HG02981 (cell line): ENCODE measurements around the gene DOK6.
A peak's percentile ranks its signal among the peaks of the same experiment; 100 is the strongest.
"Not testable (repeated sequence)": the region's sequence is repeated elsewhere in the genome, so short reads cannot be mapped to it uniquely, and the experiment has no call there.

Source experiments
- ATAC-seq: cut with Tn5 transposase; IDR thresholded peaks from one replicate; pipeline ENCODE4 v1.9.1; 2021; ENCODE audit warnings: mild to moderate bottlenecking, moderate library complexity; ENCODE audit not compliant: unreplicated experiment

DOK6 gene

DNA sequence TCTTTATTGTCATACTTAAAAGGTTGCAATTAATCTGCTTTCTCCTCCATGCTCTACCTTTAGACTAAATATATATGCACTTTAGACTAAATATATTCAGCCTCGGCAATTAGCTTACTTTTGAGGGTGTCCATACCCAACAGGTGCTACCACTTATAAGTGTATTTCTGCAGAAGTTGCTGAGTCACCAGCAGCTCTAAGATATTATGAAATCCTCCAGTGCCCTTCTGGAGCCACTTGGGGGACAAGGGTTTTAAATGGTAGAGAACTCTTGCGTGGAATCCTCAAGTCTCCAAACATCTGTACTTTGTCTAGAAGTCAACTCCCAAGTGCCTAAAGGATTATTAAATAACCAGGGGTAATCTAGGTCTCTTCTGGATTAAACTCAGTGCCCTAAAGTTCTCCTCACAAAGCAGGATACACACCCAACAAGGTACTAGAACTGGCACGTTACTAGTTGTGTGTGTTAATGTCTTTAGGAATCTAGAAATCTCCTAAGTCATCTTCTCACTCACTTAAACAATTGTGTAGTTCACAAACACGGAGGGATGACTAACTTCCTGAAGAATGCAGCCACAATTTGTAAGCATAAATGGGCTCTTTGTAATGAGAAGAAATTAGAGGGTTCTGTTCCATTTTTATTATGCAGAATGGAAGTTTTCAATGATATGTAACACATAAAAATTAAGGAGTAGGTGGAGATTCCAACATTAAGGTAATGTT lies 387.3 kb downstream of the DOK6 start:
- no peak for ATAC-seq

DNA sequence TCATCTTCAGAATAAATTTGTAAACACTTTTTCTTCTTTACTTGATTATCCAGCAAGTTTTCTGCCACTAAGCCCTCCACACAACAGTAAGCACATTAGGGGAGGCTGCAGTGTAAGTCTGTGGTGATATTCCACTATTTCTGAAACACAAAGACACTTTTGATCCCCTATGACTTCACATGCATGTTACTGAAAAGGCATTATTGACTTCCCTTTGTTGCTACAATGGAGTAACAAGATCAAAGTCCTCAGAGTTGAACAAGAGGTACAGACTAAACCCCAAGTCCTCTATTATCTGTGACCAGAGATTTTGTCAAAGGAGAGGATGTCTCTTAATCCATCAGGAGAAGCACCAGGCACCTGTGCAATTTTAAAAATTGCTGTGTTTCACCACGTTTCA lies 389.1 kb downstream of the DOK6 start:
- ATAC-seq, result no peak

DNA sequence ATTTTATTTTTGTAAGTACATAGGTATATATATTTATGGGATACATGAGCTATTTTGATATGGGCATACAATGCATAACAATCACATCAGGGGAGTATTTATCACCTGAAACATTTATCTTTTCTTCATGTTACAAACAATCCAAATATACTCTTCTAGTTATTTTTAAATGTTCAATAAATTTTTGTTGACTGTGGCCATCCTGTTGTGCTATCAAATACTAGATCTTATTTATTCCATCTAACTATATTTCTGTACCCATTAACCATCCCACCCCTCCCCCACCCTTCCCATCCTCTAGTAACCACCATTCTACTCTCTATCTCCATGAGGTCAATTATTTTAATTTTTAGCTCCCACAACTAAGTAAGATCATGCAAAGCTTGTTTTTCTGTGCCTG lies 390.0 kb downstream of the DOK6 start:
- ATAC-seq, result no peak

DNA sequence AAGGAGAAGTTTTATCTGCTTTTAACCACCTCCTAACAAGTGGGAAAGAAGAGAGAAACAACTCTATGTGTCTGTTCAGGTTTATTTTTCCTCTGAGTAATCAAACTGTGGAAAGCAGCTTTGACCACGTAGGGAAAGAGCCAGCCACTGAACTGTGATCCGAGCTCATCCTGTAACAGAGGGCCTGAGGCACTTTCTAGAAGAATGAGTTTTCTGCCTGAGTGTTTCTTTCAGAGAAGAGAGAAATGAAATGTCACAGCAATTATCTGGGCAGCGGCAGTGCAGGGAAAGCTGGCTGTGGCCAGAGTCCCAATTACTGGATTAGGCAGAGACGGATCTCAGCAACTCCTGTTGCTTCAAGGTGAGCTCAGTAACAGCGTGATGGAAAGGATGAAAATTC lies 395.1 kb downstream of the DOK6 start:
- no peak for ATAC-seq

DNA sequence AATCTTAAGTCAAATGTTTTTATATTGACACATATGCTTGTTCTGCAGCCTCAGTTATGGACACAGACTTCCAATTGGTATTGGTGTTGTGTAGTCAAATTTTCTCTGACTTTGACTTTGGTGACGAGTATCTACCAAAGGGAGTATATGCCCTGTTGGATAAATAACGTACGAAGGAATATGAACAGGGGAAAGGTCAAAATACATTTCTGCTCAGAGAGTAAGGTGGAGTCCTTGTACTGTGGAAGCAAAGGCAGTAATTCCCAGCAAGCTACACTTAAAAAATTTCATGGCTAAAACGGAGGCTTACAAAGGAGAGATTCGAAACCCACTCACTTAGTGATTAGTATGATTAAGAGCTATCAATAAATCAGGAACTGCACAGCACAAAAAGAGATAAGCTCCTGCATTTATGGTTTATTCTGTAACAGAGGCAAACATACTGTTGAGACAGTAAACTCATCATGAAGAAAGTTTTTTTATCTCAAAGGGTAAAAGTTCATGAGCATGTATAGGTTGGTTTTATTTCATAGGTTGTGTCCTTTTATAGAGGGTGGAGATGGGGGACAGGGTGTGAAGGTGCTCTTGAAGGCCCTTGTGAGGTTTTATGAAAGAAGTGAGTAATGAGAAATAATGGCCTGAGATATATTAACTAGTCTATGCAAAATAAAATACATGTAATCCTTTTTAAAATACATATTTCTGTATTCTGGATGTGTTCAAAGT lies 404.3 kb downstream of the DOK6 start:
- no peak for ATAC-seq

DNA sequence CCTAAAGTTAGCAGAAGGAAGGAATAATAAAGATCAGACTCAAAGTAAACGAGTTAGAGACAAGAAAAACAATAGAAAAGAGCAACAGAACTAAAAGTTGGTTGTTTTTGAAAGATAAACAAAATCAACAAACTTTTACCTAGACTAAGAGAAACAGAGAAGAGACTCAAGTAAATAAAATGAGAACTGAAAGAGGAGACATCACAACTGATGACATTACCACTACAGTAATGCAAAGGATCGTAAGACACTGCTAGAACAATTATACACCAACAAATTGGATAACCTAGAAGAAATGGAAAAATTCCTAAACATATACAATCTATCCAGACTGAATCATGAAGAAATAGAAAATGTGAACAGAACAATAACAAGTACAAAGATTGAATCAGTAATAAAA lies 407.7 kb downstream of the DOK6 start:
- no peak for ATAC-seq

DNA sequence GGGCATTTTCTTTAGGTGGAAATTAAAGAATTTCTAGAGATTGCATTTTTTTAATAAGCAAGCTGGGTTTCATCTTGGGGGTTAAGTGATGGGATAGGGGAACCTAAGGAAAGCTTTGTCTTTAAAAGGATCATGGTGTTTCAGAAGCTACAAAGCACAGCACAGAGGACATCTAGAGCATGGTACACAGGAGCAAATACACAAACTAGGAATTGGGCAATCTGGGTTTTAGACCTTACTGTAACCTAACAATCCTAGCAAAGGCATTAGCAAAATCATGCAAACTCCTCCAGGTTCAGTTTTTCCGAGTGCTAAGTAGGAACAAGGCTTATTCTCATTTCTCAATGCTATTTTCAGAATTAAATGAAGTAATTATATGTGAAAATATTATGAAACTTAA lies 412.9 kb downstream of the DOK6 start:
- no peak for ATAC-seq

DNA sequence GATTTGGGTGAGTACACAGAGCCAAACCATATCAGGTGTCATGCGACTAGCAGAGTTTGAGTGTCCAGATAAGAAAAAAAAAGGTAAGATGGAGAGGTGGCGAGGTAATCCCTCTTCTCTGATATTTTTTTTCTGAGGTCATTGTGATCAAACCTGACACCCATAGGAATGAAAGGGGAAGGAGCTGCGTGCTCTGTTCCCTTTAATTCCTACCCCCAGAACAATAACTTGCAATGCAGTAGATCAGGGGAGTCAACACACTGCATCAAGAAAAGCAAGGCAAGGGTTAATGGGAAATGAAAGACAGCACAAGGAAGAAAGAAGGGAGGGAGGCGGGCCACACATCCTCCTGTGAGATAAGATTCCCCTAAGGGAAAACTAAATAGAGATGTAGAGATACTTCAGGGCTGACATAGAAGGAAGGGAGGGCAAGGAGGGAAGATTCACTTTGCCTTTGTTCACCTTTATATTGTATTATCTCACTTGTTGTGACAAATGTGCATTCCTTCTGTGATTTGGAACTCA lies 414.2 kb downstream of the DOK6 start:
- no peak for ATAC-seq

DNA sequence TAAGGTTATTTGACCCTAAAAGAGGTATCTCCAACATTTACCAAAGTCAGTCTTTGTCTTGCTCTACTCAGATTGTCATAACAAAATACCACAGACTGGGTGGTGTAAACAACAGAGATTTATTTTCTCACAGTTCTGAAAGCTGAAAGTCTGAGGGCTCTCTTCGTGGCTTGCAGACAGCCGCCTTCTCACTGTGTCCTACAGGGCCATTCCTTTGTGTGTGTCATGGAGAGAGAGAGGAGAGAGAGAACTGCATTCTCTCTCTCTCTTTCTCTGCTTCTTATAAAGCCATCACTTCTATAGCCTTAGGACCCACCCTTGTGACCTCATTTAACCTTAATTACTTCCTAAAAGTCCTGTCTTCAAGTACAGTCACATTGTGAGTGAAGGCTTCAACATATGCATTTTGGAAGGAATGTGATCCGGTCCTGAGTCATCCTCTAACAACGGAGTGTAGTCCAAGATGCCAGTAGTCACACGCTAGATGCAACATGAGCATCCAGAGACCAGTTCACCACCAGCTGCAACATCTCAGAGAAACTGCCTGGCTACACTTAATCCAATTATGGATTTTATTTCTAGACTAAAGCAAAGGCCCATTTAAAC lies 416.8 kb downstream of the DOK6 start:
- no peak for ATAC-seq

DNA sequence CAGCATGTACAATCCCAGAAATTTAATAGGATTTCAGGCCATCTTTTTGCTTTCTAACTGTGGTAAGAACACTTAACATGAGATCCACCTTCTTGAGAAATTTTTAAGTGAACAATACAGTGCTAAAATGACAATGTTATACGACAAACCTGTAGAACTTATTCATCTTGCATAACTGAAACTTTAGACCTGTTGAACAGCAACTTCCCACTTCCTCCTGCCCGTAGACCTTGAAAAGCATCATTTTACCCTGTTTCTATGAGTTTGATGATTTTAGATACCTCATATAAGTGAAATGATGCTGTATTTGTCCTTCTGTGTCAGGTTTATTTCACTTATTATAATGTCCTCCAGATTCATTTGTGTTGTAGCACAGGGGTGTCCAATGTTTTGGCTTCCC lies 418.8 kb downstream of the DOK6 start:
- ATAC-seq, result no peak

DNA sequence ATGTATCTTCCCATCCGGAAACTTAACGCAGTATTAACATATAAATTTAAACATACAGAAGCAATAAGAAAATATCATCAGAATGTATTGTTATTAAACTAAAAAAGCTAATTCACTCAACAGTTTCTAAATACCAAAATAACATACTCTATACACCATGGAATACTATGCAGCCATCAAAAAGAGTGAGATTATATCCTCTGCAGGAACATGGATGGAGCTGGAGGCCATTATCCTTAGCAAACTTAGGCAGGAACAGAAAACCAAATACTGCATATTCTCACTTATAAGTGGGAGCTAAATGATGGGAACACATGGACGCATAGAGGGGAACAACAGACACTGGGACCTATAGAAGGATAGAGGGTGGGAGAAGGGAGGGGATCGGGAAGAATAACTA lies 419.9 kb downstream of the DOK6 start:
- ATAC-seq, result no peak

DNA sequence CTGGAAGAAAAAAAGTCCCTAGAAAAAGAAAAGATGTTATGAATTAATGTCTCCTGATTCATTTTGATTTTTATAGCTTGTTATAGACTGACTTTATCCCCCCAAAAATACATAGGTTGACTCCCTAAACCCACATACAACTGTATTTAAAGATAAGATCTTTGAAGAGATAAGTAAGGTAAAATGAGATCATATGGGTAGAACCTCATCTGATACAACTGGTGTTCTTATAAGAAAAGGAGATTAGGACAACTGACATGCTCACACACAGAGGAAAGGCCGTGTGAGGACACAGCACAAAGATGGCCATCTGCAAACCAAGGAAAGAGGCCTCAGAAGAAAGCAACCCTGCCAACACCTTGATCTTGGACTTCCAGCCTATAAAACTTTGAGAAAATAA lies 429.5 kb downstream of the DOK6 start:
- ATAC-seq, result no peak

DNA sequence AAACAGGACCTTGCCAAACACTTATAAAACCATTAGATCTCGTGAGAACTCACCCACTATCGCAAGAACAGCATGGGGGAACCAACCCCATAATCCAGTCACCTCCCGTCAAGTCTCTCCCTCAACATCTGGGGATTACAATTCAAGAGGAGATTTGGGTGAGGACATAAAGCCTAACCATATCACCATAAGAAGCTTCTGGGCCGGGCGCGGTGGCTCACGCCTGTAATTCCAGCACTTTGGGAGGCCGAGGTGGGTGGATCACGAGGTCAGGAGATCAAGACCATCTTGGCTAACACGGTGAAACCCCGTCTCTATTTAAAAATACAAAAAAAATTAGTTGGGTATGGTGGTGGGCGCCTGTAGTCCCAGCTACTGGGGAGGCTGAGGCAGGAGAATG lies 434.3 kb downstream of the DOK6 start:
- ATAC-seq, result not testable (repeated sequence)

DNA sequence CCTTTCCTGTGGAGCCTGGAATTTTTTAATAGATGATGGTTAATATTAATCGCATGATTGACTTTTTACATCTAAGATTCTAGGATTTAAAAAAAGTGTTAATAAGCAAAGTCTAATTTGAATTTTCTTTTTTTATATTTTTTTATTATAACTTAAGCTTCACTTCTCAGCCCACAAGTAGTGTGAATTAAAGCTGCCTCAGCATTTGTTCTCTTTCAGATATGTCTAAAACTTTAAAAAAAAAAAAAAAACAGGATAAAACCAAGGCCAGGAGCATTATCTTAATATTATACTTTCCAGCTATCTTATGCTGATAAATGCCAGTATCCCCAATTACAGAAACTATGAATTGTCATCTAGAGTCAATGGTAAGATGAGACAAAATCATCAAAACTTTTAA lies 437.3 kb downstream of the DOK6 start:
- no peak for ATAC-seq

DNA sequence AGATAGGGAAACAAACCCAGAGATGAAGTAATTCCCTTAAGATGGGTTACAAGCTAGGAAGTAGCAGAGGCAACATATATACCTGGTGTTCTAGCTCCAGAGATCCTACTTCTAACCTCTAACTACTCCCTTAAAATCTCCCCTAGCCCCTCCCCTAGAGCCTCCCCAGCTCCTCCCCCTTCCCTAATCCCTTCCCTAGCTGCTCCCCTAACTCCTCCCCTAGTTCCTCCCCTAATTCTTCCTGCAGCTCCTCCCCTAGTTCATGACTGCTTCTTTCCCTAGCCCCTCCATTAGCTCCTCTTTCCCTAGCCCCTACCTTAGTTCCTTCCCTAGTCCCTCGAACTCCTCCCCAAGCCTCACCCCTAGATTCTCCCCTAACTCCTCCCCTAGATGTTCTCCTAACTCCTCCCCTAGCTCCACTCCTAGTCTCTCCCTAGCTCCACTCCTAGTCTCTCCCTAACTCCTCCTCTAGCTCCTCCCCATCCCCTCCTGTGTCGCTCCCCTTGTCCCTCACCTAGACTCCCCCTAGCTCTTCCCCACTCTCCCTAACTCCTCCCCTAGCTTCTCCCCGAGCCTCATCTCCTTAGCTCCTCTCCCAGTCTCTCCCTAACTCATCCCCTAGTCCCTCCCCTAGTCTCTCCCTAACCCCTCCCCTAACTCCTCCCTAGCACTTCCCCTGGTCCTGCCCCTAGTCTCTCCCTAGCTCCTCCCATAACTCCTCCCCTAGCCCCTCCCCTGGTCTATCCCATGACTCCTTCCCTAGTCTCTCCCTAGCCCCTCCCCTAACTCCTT lies 438.1 kb downstream of the DOK6 start:
- ATAC-seq, result peak; percentile 60

DNA sequence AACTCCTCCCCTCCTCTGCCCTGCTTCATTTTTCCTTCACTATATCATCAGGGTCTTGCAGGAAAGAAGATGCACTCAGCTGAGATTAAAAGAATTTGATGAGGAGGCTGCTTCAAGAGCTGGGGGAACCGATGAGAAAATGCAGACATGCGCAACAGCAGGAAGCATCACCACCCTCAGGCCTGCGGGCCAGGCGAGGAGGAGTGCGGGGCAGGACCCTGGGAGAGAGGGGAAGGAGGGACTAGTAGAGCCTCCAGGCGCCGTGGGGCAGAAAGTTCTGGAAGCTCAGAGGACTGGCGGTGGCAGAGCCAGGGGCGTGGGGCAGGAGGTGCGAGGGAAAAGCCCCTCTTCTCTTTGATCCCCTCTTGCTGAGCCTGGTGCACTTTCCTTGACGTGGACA lies 438.8 kb downstream of the DOK6 start:
- no peak for ATAC-seq

DNA sequence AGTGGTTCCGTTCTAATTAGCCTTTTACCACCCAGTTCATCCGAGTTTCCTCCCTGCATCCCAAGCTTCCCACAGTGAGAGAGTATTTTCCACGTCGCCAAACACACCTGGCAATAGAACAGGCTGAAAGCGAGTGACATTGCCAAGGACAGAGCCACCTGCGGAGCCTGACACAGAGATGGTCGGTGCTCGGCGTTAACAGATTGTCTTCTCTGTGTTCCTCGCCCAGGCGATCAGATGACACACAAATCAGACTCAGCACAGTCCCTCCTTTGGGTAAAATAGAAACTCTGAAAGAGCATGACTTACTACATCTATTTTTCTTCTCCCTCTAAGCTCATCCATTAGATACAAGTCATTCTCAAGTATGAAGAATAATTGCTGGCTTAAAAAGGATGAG lies 439.3 kb downstream of the DOK6 start:
- ATAC-seq, result no peak

DNA sequence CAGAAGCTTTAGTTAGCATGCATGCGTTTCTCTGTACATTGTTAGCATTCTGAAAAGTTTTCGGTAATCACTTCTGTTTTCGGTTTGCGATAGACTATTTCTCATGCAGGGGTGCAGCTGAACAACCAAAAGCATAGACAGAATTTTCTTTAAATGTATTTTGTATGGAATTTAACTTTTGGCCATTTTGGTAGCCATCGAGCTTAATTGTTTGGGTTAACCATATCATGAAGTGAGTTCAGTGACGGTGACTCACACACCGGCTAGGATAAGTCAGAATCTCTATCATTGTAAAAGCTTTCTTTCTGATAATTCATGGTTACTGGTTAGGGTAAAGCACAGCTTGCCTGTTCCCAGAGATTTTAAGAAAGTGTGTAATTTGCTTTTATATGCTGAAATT lies 439.8 kb downstream of the DOK6 start:
- no peak for ATAC-seq

DNA sequence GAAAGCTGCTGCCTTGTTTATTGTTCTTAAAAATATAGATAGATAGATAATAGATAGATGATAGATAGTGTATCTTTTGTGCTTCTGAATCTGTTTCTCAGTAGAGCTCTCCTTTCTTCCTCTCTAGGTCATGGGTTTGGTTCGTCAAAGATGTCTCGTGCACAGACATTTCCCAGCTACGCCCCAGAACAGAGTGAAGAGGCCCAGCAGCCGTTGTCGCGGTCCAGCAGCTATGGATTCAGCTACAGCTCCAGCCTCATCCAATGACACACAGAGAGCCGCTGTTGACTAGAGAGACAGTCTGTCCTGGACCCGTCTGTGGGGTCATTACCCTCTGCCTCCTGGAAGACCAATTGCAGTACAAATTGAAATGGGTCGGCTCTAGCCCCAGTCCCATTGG lies 440.4 kb downstream of the DOK6 start:
- no peak for ATAC-seq

DNA sequence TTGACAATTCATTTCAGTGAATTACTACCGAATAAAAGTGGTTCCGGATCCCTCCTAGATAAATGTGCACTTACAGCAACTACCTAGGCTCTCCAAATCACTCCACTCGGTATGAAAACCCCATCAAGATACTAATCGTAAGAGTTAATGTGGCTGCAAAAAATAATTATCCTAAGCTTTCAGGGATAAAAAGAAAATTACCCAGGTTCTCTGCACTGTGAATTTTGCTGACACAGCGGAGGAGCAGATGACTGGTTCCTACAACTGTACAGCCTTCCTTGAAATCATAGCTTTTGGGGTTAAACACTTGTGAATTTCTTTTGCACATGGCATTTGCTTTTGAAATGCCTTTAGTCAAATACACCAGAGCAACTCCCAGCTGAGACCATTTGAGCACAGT lies 442.3 kb downstream of the DOK6 start:
- no peak for ATAC-seq

DNA sequence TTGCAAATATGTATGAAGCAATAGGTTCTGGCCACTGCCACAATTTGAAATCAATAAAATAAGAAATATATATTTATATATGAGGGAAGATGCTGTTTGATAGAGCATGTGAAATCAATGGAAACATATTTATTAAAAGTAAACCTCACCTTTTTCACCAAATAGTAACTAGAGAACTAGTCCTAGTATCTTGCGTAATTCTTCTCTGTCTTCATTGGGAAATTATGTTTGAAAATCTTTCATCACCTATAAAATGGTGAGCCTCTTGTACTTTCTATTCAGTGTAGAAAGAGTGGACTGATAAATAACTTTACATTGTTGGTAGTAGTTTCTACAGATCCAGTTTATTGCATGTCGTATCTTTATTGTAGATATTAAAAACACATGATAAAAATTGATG lies 444.0 kb downstream of the DOK6 start:
- ATAC-seq, result no peak
